DND-41 (cell line): ENCODE results near the gene COL13A1.

ENCODE experiments used
- ATAC-seq: fragments of 200-7000 bp; cut with Tn5 transposase; 3 replicates; pipeline ENCODE4 v1.9.1; 2021; ENCODE audit warnings: low read depth; ENCODE audit not compliant: insufficient read depth
- DNase-seq: peaks from one replicate; pipeline ENCODE4 v3.0.0-alpha.2; 2020
- H2AFZ ChIP-seq: 2 replicates; pipeline ENCODE4 v1.6.0; 2012; ENCODE audit warnings: low read depth, low read length
- H3K27ac ChIP-seq: 2 replicates; pipeline ENCODE4 v1.5.1; 2012; ENCODE audit warnings: low read length, inconsistent platforms
- H3K27me3 ChIP-seq: fragments of 200-600 bp; sonication (generic); 2 replicates; pipeline ENCODE4 v1.6.0; 2012; ENCODE audit warnings: low read length, mild to moderate bottlenecking, inconsistent platforms; ENCODE audit not compliant: insufficient read depth, poor library complexity
- H3K36me3 ChIP-seq: 2 replicates; pipeline ENCODE4 v1.5.1; 2012; ENCODE audit warnings: low read length, inconsistent platforms; ENCODE audit not compliant: insufficient read depth
- H3K4me1 ChIP-seq: 2 replicates; pipeline ENCODE4 v1.5.1; 2012; ENCODE audit warnings: mild to moderate bottlenecking, low read length; ENCODE audit not compliant: insufficient read depth
- H3K4me2 ChIP-seq: 2 replicates; pipeline ENCODE4 v1.6.0; 2012; ENCODE audit warnings: mild to moderate bottlenecking, moderate library complexity, low read length, inconsistent platforms; ENCODE audit not compliant: insufficient read depth
- H3K4me3 ChIP-seq, 2 experiments: fragments of 200-600 bp in 1 of 2; shearing (Covaris generic) in 1 of 2; 2 replicates each; pipeline ENCODE4 v1.5.1; 2012 to 2016; ENCODE audit warnings: inconsistent platforms in 2 of 2, low read length in 2 of 2, mild to moderate bottlenecking in 2 of 2, low read depth in 1 of 2, moderate library complexity in 1 of 2
- H3K79me2 ChIP-seq: 2 replicates; pipeline ENCODE4 v1.6.0; 2012; ENCODE audit warnings: low read length, inconsistent platforms; ENCODE audit not compliant: insufficient read depth
- H3K9ac ChIP-seq: 2 replicates; pipeline ENCODE4 v1.6.0; 2012; ENCODE audit warnings: low read depth, mild to moderate bottlenecking, inconsistent platforms, low read length, moderate library complexity
- H3K9me3 ChIP-seq: 2 replicates; pipeline ENCODE4 v1.5.1; 2012; ENCODE audit warnings: low read length, moderate library complexity, mild to moderate bottlenecking, inconsistent platforms; ENCODE audit not compliant: insufficient read depth, severe bottlenecking
- H4K20me1 ChIP-seq: 2 replicates; pipeline ENCODE4 v1.6.0; 2012; ENCODE audit warnings: low read length; ENCODE audit not compliant: insufficient read depth
- EZH2 ChIP-seq: IDR thresholded peaks from 3 replicates; pipeline ENCODE4 v1.6.1; 2012; ENCODE audit warnings: borderline replicate concordance, low read depth, mild to moderate bottlenecking, moderate library complexity, low read length, inconsistent platforms; ENCODE audit not compliant: severe bottlenecking
- TF ChIP-seq, protein P1 (sequence below): IDR thresholded peaks from 2 replicates; pipeline ENCODE4 v1.5.1; 2012; ENCODE audit warnings: borderline replicate concordance, low read length, moderate library complexity, mild to moderate bottlenecking; ENCODE audit not compliant: poor library complexity, severe bottlenecking; ENCODE audit errors: extremely low read depth

The COL13A1 gene

DNA sequence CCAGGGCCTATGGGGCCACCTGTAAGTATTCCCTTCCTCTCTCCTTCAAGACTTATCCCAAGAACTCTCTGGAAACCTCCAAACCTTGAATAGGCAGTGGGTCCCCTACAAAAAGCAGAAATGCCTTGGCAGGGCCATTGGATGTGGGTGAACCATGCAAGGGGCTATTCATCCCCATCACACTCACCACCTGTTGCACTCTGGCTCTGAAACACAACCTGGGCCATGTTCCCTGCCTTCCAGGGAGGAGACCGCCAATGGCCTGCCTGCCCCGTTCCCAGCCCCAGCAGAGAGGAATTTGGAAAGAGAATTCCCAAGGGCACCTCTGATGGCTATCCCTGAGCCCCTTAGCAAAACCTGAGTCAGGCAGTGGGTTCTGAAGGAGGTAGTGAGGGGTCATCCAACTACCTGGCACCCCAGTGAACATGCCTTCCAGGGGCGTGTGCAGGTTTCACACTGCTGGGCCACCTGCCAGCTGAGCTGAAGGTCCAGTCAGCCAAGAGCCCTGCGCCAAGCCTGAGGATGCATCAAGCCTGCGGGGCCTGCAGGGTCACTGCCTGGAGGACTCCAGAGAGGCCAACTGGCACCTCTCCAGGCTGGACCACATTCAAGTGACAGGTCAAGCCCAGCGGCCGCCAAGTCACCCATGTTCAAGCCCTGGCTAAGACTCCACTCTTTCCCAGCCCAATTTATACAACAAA is 101.3 kb downstream of the COL13A1 start:
- Histone ChIP-seq H3K4me1 (no peaks in the 10 kb centered on the region), H3K4me3 (no peak overlapping the region), H2AFZ (no peak overlapping the region), H3K27me3 (no peaks in the 10 kb centered on the region), H3K9ac (no peak overlapping the region), H3K27ac (no peak overlapping the region), H3K79me2 (no peaks in the 10 kb centered on the region), H3K4me2 (no peak overlapping the region), H4K20me1 (no peaks in the 10 kb centered on the region), H3K36me3 (no peaks in the 10 kb centered on the region), H3K9me3 (no peaks in the 10 kb centered on the region)
- no peak for DNase-seq
- no peak for TF ChIP-seq EZH2
- TF ChIP-seq, protein P1, sequence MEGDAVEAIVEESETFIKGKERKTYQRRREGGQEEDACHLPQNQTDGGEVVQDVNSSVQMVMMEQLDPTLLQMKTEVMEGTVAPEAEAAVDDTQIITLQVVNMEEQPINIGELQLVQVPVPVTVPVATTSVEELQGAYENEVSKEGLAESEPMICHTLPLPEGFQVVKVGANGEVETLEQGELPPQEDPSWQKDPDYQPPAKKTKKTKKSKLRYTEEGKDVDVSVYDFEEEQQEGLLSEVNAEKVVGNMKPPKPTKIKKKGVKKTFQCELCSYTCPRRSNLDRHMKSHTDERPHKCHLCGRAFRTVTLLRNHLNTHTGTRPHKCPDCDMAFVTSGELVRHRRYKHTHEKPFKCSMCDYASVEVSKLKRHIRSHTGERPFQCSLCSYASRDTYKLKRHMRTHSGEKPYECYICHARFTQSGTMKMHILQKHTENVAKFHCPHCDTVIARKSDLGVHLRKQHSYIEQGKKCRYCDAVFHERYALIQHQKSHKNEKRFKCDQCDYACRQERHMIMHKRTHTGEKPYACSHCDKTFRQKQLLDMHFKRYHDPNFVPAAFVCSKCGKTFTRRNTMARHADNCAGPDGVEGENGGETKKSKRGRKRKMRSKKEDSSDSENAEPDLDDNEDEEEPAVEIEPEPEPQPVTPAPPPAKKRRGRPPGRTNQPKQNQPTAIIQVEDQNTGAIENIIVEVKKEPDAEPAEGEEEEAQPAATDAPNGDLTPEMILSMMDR: no peak
- no peak for ATAC-seq

- H3K79me2 ChIP-seq: no peaks in the 10 kb centered on the region
- no peaks in the 10 kb centered on the region for H3K36me3 ChIP-seq
- no peak overlapping the region for H2AFZ ChIP-seq
- no peak for TF ChIP-seq EZH2
- TF ChIP-seq, protein P1: no peak
- H4K20me1 ChIP-seq: no peaks in the 10 kb centered on the region
- no peak overlapping the region for H3K9ac ChIP-seq
- H3K4me2 ChIP-seq: no peak overlapping the region
- H3K4me1 ChIP-seq: no peaks in the 10 kb centered on the region
- no peaks in the 10 kb centered on the region for H3K9me3 ChIP-seq
- H3K27ac ChIP-seq: no peak overlapping the region
- no peak overlapping the region for H3K4me3 ChIP-seq
- no peak for ATAC-seq
- no peak for DNase-seq
- no peaks in the 10 kb centered on the region for H3K27me3 ChIP-seq
Measured at GRCh38 chr10:69904533-69904932, 102.8 kb downstream of the COL13A1 start.

GRCh38 chr10:69906425-69906824 is 104.7 kb downstream of the COL13A1 start:
- H3K9me3 ChIP-seq: no peaks in the 10 kb centered on the region
- H3K27ac ChIP-seq: no peak overlapping the region
- TF ChIP-seq, protein P1: no peak
- no peak for TF ChIP-seq EZH2
- no peaks in the 10 kb centered on the region for H3K79me2 ChIP-seq
- no peaks in the 10 kb centered on the region for H3K36me3 ChIP-seq
- DNase-seq (no peak), ATAC-seq (no peak)
- H3K4me2 ChIP-seq: no peak overlapping the region
- no peak overlapping the region for H2AFZ ChIP-seq
- H3K4me1 ChIP-seq: no peaks in the 10 kb centered on the region
- H4K20me1 ChIP-seq: no peaks in the 10 kb centered on the region
- H3K4me3 ChIP-seq: no peak overlapping the region
- peaks cover 5% of the 10 kb centered on the region for H3K27me3 ChIP-seq
- H3K9ac ChIP-seq: no peak overlapping the region

- Histone ChIP-seq H3K4me1 (no peaks in the 10 kb centered on the region), H3K9ac (no peak overlapping the region), H4K20me1 (no peaks in the 10 kb centered on the region), H3K4me3 (no peak overlapping the region), H3K27ac (no peak overlapping the region), H3K27me3 (peaks cover 5% of the 10 kb centered on the region), H3K79me2 (no peaks in the 10 kb centered on the region), H3K9me3 (no peaks in the 10 kb centered on the region), H3K4me2 (no peak overlapping the region), H3K36me3 (no peaks in the 10 kb centered on the region), H2AFZ (no peak overlapping the region)
- ATAC-seq (no peak), DNase-seq (no peak)
- TF ChIP-seq EZH2: no peak
- TF ChIP-seq, protein P1: no peak
Measured at GRCh38 chr10:69907517-69907916, 105.8 kb downstream of the COL13A1 start.
